ENCODE data around the gene CNTNAP3.
"Not testable (repeated sequence)": the region's sequence is repeated elsewhere in the genome, so short reads cannot be mapped to it uniquely, and the experiment has no call there.

GRCh38 chr9:39082574-39082973 lies 205.4 kb downstream of the CNTNAP3 start:
- TF ChIP-seq POLR2A, CTCF (IDR thresholded peaks at IDR 0.05): not testable (repeated sequence)
